HepG2 (cell line): ENCODE measurements around the gene THPO. TPM values are rescaled to one million over a fixed set of nuclear protein-coding genes. Genes with fewer than 3 reads are reported as not detected.
A peak's percentile ranks its signal among the peaks of the same experiment; 100 is the strongest.

Experiments
- ATAC-seq: fragments of 200-7000 bp; cut with Tn5 transposase; 3 replicates; pipeline ENCODE4 v1.9.1; 2020; ENCODE audit warnings: mild to moderate bottlenecking, moderate library complexity
- BruUV-seq: library from RNA; stranded (reverse); fragments of 400-500 nt; replicated peaks from 2 replicates; lab custom pipeline; 2021; lab: Mats Ljungman, UMichigan
- CTCF ChIA-PET: fragments of 300-600 bp; formaldehyde crosslinking; extraction: SDS; loops from one replicate; lab custom pipeline; 2021; ENCODE audit warnings: low total read pairs, inconsistent platforms, low intra/inter-chr PET ratio; lab: Yijun Ruan, JAX
- POLR2A ChIA-PET: fragments of 350-600 bp; sonication (Branson Sonifier 250); formaldehyde crosslinking; loops from one replicate; lab custom pipeline; 2020; ENCODE audit warnings: antibody characterized with exemption, inconsistent platforms; lab: Yijun Ruan, JAX
- DNase-seq: peaks from one replicate; pipeline ENCODE4 v3.0.0-alpha.2; 2015; ENCODE audit warnings: low spot score
- FAIRE-seq: peaks from 3 replicates; lab custom pipeline; 2011; peaks lifted over from hg19 to GRCh38; lab: Jason Lieb, UNC
- H2AFZ ChIP-seq: one replicate; pipeline ENCODE4 v1.6.1; 2011; ENCODE audit warnings: low read length, inconsistent platforms
- H3K27ac ChIP-seq: fragments of 300-600 bp; 3 replicates; pipeline ENCODE4 v1.8.0; 2011; ENCODE audit warnings: mixed run types, mild to moderate bottlenecking, mixed read lengths, low read length, inconsistent platforms; ENCODE audit not compliant: insufficient read depth; ENCODE audit errors: extremely low read length
- H3K27me3 ChIP-seq, 2 experiments: fragments of 200-600 bp in 1 of 2; 2 replicates in 1 of 2; 3 replicates in 1 of 2; pipeline versions ENCODE4 v1.6.0 to v1.8.0; 2011; ENCODE audit warnings: low read length in 2 of 2, mild to moderate bottlenecking in 2 of 2, moderate library complexity in 2 of 2, inconsistent platforms in 1 of 2; ENCODE audit not compliant: insufficient read depth in 2 of 2, control insufficient read depth in 1 of 2
- H3K36me3 ChIP-seq, 2 experiments: fragments of 200-600 bp in 1 of 2; replicated peaks in 1 of 2; 2 replicates in 1 of 2; 3 replicates in 1 of 2; pipeline versions ENCODE4 v1.5.1 to v1.8.0; 2011; ENCODE audit warnings: low read length in 2 of 2, inconsistent platforms in 1 of 2; ENCODE audit not compliant: insufficient read depth in 2 of 2, control insufficient read depth in 1 of 2
- H3K4me1 ChIP-seq: 2 replicates; pipeline ENCODE4 v1.5.1; 2012; ENCODE audit warnings: low read length, inconsistent platforms; ENCODE audit not compliant: insufficient read depth
- H3K4me2 ChIP-seq: 2 replicates; pipeline ENCODE4 v1.6.0; 2011; ENCODE audit warnings: low read depth, low read length, inconsistent platforms
- H3K4me3 ChIP-seq, 3 experiments: fragments of 200-600 bp in 1 of 3; sonication (generic), shearing (Covaris generic) in 1 of 3; replicated peaks in 1 of 3; 2 replicates each; pipeline ENCODE4 v1.5.1; 2011 to 2016; ENCODE audit warnings: low read length in 3 of 3, inconsistent platforms in 2 of 3, low read depth in 2 of 3, mild to moderate bottlenecking in 2 of 3, control low read depth in 1 of 3, mixed read lengths in 1 of 3; ENCODE audit not compliant: insufficient read depth in 1 of 3
- H3K79me2 ChIP-seq: one replicate; pipeline ENCODE4 v1.6.1; 2011; ENCODE audit warnings: low read length, inconsistent platforms; ENCODE audit not compliant: insufficient read depth
- H3K9ac ChIP-seq: 2 replicates; pipeline ENCODE4 v1.6.0; 2011; ENCODE audit warnings: mild to moderate bottlenecking, low read depth, low read length, inconsistent platforms; ENCODE audit not compliant: insufficient read depth
- H3K9me3 ChIP-seq: 2 replicates; pipeline ENCODE4 v1.5.1; 2012; ENCODE audit warnings: mild to moderate bottlenecking, low read length
- H4K20me1 ChIP-seq: 2 replicates; pipeline ENCODE4 v1.6.0; 2011; ENCODE audit warnings: inconsistent platforms, mild to moderate bottlenecking, low read length, moderate library complexity; ENCODE audit not compliant: insufficient read depth
- ARID4A ChIP-seq: sonication (generic); formaldehyde crosslinking; IDR thresholded peaks from 2 replicates; pipeline ENCODE4 v1.5.0; 2020; ENCODE audit warnings: mild to moderate bottlenecking, missing genetic modification reagents, borderline replicate concordance
- HMGXB4 ChIP-seq, 2 experiments: sonication (generic) in 1 of 2; formaldehyde crosslinking in 1 of 2; IDR thresholded peaks; 2 replicates each; pipeline versions ENCODE4 v1.4.0 to v1.6.1; 2018 to 2020; ENCODE audit warnings: missing genetic modification reagents in 2 of 2, borderline replicate concordance in 1 of 2, low read depth in 1 of 2, mild to moderate bottlenecking in 1 of 2, missing biosample characterization in 1 of 2
- LCORL ChIP-seq, 2 experiments: fragments of 450-650 bp in 1 of 2; sonication (generic) in 1 of 2; formaldehyde crosslinking in 1 of 2; IDR thresholded peaks; 2 replicates each; pipeline versions ENCODE4 v1.5.0 to v1.6.1; 2017 to 2020; ENCODE audit warnings: antibody characterized with exemption in 1 of 2, missing genetic modification reagents in 1 of 2
- MLXIP ChIP-seq: sonication (generic); formaldehyde crosslinking; IDR thresholded peaks from 2 replicates; pipeline ENCODE4 v1.9.0; 2021; ENCODE audit warnings: missing genetic modification reagents, borderline replicate concordance
- PATZ1 ChIP-seq: sonication (generic); formaldehyde crosslinking; IDR thresholded peaks from 2 replicates; pipeline ENCODE4 v1.4.0; 2020; ENCODE audit warnings: missing genetic modification reagents
- TCF7 ChIP-seq: sonication (generic); IDR thresholded peaks from 2 replicates; pipeline ENCODE4 v1.6.1; 2016; ENCODE audit warnings: antibody characterized with exemption, low read depth
- ZBTB7A ChIP-seq: sonication (generic); formaldehyde crosslinking; IDR thresholded peaks from 2 replicates; pipeline ENCODE4 v1.8.0; 2022; ENCODE audit warnings: mild to moderate bottlenecking, missing genetic modification reagents
- ZNF547 ChIP-seq: sonication (generic); formaldehyde crosslinking; IDR thresholded peaks from 2 replicates; pipeline ENCODE4 v1.5.1; 2020; ENCODE audit warnings: mild to moderate bottlenecking, missing genetic modification reagents
- ZNF782 ChIP-seq: sonication (generic); formaldehyde crosslinking; IDR thresholded peaks from 2 replicates; pipeline ENCODE4 v1.4.0; 2020; ENCODE audit warnings: missing genetic modification reagents, mild to moderate bottlenecking, borderline replicate concordance
- WGBS: methylation state at CpG from one replicate; pipeline ENCODE4 v1.1.6; 2017; ENCODE audit warnings: low lambda C conversion rate; 5-methylcytosine and 5-hydroxymethylcytosine counted together
- in situ Hi-C: cut with HindIII; loops from 2 replicates; pipeline ENCODE4 v1.10.0; 2017; ENCODE audit warnings: low pct_unique_long_range_greater_than_20kb; ENCODE audit not compliant: extremely low pct_ligation_motif_present
- intact Hi-C: fragments of 100-400 bp; cut with micrococcal nuclease; formaldehyde crosslinking; loops from one replicate; pipeline ENCODE4 v1.10.0; 2022; ENCODE audit not compliant: unreplicated experiment
- polyA plus RNA-seq, 8 experiments: library from polyadenylated mRNA; depleted of rRNA in 3 of 8; stranded (reverse) in 7 of 8; unstranded in 1 of 8; fragments of >200 nt; fragmentation: Illumina TruSeq in 4 of 8; extraction: Trizol in 4 of 8; gene quantifications; 2 replicates each; pipeline versions ENCODE4 v1.2.1 to v1.2.3, GENCODE V29; 2011 to 2016; ENCODE audit warnings: low read depth in 4 of 8, missing spikeins in 1 of 8, mixed read lengths in 1 of 8; ENCODE audit not compliant: insufficient read depth in 1 of 8
- total RNA-seq, 5 experiments: library from RNA; depleted of rRNA; stranded (reverse); fragments of >200 nt; fragmentation: Illumina TruSeq; extraction: Trizol; gene quantifications; 2 replicates each; pipeline ENCODE4 v1.2.3, GENCODE V29; 2016; ENCODE audit warnings: low read depth in 1 of 5

THPO gene
- total and polyA plus RNA-seq, 2 of the 13 experiments (the other 11 are each of a cell fraction or from before 2014, with no cell fraction given): 2.8 to 4.8 TPM

GRCh38 chr3:184354121-184354728 lies 23.8 kb downstream of the THPO start:
- Histone ChIP-seq H3K4me2 (no peak overlapping the region), H3K36me3 (peaks cover 15 to 59% of the 10 kb centered on the region in 2 experiments; a peak in 4 of 5 replicates), H4K20me1 (no peaks in the 10 kb centered on the region), H2AFZ (no peak overlapping the region), H3K4me3 (no peak overlapping the region), H3K4me1 (peaks cover 23% of the 10 kb centered on the region), H3K79me2 (no peaks in the 10 kb centered on the region), H3K27me3 (no peaks in the 10 kb centered on the region), H3K9ac (no peak overlapping the region), H3K9me3 (no peaks in the 10 kb centered on the region), H3K27ac (no peak overlapping the region)
- in situ Hi-C loops (loop anchor here (5.0 kb wide), 1 partner anchor 188 kb away; no protein-coding TSS in a partner anchor), intact Hi-C loops (no loop called here)
- no TSS peak for BruUV-seq
- ATAC-seq (peak; percentile 80), DNase-seq (peak; percentile 18), FAIRE-seq (peak; percentile 37)
- POLR2A ChIA-PET: interaction anchor here (1.3 kb wide), 1 partner anchor 8 kb away, joined by 5 read pairs; no protein-coding TSS in a partner anchor
- 76% methylated on average over 13 of the region's 18 CpGs for WGBS
- CTCF ChIA-PET: interaction anchor here (1.6 to 2.1 kb wide), 2 partner anchors 18 to 190 kb away, joined by 5 to 7 read pairs; no protein-coding TSS in a partner anchor
- no peak for TF ChIP-seq MLXIP (CRISPR knock-in tag)
- peak; percentile 34 to 52; a peak in 2 of 4 replicates for TF ChIP-seq HMGXB4 (CRISPR knock-in tag; IDR thresholded peaks at IDR 0.05; ENCODE audit: borderline replicate concordance in 1 of 2, low read depth in 1 of 2)
- 0 out of 2 replicates have a peak, but pooled peaks have one; percentile 33 for TF ChIP-seq ZNF782 (CRISPR knock-in tag)
- no peak for TF ChIP-seq ZNF547 (CRISPR knock-in tag)
- TF ChIP-seq TCF7: no peak
- TF ChIP-seq ZBTB7A (CRISPR knock-in tag): 0 out of 2 replicates have a peak, but pooled peaks have one; percentile 44
- TF ChIP-seq PATZ1: peak; percentile 82
- peak; percentile 23; the same call in 1 of the 2 replicates for TF ChIP-seq ARID4A (CRISPR knock-in tag)
- TF ChIP-seq LCORL (IDR thresholded peaks at IDR 0.05): no peak
- TF ChIP-seq LCORL (CRISPR knock-in tag; IDR thresholded peaks at IDR 0.05): 0 out of 2 replicates have a peak, but pooled peaks have one; percentile 24
